Activated CD4-positive, alpha-beta T cell treated with anti-CD3 and anti-CD28 coated beads, Interleukin-2, amount 50 U/mL, for 16 hours (primary cell): ENCODE measurements around the gene SH3TC1.

Source experiments
- DNase-seq: peaks from one replicate; pipeline ENCODE4 v3.0.0-alpha.2; 2020

SH3TC1 gene

GRCh38 chr4:8247047-8247930, 48.2 kb downstream of the SH3TC1 start:
- DNase-seq: no peak

GRCh38 chr4:8248091-8248490, 49.0 kb downstream of the SH3TC1 start:
- no peak for DNase-seq

- no peak for DNase-seq
These were observed 51.1 kb downstream of the SH3TC1 start for GRCh38 chr4:8250227-8250626.

- DNase-seq: no peak
These were observed 51.5 kb downstream of the SH3TC1 start for GRCh38 chr4:8250637-8251036.

- no peak for DNase-seq
These were observed 52.2 kb downstream of the SH3TC1 start for GRCh38 chr4:8251110-8251883.

- no peak for DNase-seq
These were observed 53.4 kb downstream of the SH3TC1 start for GRCh38 chr4:8252301-8253173.

- no peak for DNase-seq
These were observed 55.0 kb downstream of the SH3TC1 start for GRCh38 chr4:8254076-8254475.

- DNase-seq: no peak
These were observed 56.8 kb downstream of the SH3TC1 start for GRCh38 chr4:8255698-8256441.

GRCh38 chr4:8257854-8258253, 58.8 kb downstream of the SH3TC1 start:
- no peak for DNase-seq

GRCh38 chr4:8258552-8259212, 59.6 kb downstream of the SH3TC1 start:
- no peak for DNase-seq

- no peak for DNase-seq
These were observed 60.8 kb downstream of the SH3TC1 start for GRCh38 chr4:8259743-8260430.

- DNase-seq: no peak
These were observed 61.6 kb downstream of the SH3TC1 start for GRCh38 chr4:8260656-8261111.

GRCh38 chr4:8261851-8262535, 62.9 kb downstream of the SH3TC1 start:
- no peak for DNase-seq

- no peak for DNase-seq
These were observed 63.7 kb downstream of the SH3TC1 start for GRCh38 chr4:8262637-8263322.

GRCh38 chr4:8263397-8263796, 64.3 kb downstream of the SH3TC1 start:
- DNase-seq: no peak

- DNase-seq: no peak
These were observed 65.0 kb downstream of the SH3TC1 start for GRCh38 chr4:8264106-8264505.

GRCh38 chr4:8265171-8265929, 66.3 kb downstream of the SH3TC1 start:
- no peak for DNase-seq

- DNase-seq: no peak
These were observed 67.0 kb downstream of the SH3TC1 start for GRCh38 chr4:8266088-8266487.

- no peak for DNase-seq
These were observed 67.4 kb downstream of the SH3TC1 start for GRCh38 chr4:8266508-8266907.
